GM21515 (cell line): ENCODE results near the gene SF1.

Experiments used
- ATAC-seq: cut with Tn5 transposase; IDR thresholded peaks from one replicate; pipeline ENCODE4 v1.9.1; 2021; ENCODE audit not compliant: unreplicated experiment

The SF1 gene

DNA sequence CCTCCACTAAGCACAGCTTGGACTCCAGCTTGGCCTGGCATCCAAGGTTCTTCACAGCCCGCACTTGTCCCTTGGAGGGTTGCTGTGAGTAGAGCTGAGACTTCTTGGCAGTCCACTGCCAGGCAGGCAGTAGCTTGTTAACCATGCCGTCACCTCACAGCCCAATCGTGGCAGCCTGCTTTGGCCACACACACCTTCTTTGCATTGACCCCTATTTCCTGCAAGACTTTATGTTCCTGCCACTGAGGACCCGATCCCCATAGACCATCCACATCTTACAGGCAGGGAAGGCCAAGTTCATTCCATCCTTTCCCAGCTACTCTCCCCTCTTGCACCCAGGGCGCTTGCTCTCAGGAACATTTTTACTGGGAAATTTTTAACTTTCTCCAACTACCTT is 16.1 kb downstream of the SF1 start:
- no peak for ATAC-seq

DNA sequence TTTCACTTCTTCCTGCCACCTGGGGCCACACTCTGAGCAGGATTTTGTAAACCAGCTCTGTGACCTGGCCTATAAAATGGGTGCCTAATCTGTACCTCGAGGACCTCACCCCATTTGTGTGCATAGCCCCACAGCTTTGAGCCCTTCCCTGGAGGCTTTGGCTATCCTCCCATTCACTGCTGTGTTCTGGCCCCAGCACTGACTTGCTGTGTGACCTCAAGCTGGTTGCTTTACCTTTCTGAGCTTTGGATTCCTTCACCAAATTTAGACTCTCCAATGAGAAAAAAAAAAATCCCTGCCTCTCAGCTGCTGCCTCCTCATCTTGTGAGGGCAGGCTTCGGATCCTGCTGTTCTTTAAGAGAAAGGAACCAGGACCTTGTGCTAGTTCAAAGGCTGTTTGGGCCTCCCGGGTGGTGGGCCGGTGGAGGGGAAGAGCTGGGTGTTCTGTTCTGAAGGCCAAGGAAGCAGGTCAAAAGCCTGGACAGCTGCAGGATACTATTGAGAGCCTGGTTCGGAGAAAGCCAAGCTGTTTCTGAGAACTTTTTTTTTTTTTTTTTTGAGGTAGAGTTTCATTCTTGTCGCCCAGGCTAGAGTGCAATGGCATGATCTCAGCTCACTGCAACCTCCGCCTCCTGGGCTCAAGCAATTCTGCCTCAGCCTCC is 17.5 kb downstream of the SF1 start:
- ATAC-seq = no peak

DNA sequence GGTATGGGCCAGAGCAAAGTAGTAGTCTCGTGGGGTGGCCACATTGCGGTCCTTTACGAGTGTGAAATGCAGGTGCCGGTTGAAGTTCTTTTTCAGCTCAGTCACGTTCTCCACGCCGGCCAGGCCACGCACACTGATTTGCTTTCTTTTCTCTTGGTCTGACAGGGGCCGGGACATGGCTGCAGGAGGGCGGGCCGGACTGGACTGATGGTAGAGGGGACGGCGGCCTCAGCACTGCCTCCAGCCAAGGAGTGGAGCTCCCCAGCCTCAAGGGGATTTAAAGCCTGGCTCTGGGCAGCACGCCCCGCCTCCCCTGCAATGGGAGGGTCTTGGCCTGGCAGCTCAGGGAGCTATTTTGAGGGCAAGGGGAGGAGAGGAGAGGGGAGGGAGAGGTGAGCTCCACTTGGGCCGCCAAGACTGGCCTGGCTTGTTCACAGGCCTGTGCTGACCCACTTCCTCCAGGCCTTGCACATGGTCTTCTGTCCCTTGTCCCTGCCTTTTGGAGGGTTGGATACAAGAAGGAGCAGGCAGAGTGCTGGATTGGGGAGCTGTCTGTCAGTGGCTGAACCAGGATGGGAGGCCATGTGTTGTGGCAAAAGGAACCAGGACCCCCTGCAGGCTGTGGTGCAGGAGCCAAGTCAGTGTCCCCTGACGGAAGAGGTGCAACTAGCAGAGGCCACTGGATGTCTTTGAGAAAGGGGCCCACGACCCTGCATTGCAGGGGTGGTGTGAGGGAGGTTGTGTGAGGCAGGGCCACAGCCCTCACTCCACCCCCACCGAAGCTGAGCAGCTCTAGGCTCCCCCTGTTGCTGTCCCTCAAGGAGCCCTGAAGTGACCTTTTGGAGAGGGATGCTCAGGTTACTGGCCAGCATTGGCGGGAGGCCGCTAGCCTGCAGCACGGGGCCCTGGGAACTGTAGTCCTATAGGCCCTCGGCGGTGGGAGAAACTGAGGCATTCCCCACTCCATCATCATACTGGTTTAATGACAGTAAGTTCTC is 18.3 kb downstream of the SF1 start, which contains the start of gene PYGM:
Gene PYGM (minus strand): TSS at position 253 of the 998 bp plus-strand sequence. CDS start 76 bp downstream, at position 177.
- no peak for ATAC-seq

DNA sequence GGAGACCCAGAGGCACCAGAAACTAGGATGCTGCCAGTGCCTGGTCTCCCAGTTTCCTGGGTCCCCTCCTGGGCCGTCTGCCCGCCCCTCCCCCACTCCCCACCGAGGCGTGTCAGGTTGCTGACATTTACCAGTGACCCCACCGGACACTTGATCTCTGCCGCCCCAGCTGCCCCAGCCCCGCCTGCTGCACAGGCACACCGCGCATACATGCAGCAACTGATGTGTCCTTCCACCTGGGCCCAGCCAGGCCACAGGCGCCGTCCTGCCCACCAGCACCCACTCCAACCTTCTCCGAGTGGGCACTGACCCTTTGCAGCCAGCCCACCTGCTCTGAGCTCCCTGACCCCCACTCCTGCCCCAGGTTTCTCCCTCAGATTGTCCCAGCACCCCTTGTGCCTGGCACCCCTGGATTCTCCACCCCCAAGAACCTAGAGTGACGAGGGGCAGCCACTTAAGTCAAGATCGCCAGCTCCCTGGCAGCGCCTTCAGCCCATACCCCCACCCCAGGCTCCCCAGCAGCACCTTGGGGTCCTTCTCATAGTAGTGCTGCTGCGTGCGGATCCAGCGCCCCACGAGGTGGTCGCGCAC is 19.1 kb downstream of the SF1 start:
- ATAC-seq = no peak

DNA sequence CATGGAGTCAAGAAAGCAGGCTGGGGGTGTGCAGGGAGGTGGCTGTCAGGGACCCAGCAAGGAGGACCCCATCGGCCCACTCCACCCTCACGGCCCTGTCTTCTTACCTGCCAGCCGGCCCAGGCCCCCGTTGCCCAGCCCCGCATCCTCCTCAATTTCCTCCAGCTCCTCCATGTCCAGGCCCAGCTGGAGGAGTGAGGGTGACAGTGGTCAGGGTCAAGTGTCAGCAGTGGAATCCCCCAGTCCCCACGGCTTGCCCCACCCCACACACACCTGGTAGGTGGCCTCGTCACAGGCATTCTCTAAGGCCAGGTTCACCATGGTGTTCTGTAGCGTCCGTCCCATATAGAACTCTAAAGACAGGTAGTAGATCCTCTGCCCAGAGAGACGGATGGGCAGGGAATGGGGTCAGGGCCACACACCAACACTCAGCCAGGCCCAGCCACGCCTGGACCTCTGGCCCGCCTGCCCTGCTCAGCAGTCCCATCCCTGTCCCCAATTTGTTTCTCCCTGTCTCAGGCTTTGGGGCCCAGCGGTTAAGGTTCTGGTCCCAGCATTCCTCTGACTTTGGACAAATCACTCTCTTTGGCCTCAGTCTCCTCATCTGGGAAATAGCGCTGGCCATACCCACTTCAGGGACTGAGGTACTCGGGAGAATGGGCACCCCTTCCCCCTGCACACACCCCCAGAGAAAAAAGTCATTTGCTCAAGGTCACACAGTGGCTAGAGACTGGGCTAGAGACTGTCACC is 19.8 kb downstream of the SF1 start:
- no peak for ATAC-seq

DNA sequence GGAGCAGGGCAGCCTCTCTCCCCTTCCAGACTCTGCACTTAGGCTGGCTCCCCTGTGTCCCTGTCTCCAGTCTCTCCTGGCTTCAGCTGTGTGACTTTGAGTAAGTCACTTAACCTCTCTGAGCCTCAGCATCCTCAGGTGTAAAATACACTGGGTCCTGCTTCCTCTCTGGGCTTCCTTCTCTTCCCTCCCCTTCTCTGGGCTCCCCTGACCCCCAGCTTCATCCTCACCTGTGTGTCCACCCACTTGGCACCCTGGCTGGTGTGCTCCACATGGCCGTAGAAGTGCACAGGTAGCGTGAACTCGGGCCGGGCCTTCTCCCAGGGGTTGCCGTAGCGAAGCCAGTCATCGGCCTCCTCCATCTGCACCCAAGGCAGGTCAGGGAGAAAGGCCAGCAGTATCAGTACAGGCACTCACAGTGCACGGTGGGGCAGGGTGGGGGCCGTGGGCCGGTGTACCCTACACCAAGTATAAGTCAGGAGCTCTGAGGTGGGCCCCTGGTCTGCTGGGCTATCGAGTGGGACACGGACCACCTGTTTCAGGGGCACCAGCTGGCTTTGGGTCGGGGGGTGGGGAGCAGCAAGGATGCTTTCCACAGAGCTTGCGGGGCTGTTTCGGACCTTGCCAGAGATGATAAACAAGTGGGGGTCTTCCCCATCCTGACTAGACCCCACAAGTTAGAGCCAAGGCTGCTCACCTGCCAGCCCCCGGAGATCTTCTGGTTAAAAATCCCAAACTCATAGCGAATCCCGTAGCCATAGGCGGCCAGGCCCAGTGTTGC is 20.6 kb downstream of the SF1 start:
- no peak for ATAC-seq

DNA sequence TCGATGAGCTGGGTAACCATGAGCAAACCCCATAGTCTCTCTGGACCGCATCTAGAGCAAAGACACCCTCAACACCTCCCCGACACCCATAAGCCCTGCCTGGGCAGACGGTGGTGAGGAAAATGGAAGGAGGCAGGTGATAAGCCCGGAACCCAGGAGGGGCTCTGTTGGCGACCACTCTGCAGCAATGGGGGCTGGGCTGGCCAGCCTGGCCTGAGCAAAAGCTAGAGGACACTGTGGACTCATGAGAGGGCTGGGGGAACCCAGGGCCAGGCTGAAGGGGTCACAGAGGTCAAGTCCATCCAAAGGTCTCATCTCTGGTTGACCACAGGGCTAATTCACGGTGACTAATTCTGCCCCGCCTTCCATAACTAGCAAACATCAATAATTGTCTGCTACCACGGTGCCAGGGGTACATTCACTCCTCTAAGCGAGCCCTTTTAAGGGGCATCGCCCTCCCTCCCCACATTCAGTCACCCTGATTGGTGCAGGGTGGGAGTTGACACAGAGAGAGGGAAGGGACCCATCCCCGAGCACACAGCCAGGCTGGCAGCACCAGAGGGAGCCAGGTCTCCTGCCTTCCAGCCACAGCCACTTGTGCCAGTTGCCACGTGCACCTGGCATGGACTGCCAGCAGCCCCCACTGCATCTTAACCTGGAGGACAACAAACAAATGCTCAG is 22.5 kb downstream of the SF1 start:
- no peak for ATAC-seq

DNA sequence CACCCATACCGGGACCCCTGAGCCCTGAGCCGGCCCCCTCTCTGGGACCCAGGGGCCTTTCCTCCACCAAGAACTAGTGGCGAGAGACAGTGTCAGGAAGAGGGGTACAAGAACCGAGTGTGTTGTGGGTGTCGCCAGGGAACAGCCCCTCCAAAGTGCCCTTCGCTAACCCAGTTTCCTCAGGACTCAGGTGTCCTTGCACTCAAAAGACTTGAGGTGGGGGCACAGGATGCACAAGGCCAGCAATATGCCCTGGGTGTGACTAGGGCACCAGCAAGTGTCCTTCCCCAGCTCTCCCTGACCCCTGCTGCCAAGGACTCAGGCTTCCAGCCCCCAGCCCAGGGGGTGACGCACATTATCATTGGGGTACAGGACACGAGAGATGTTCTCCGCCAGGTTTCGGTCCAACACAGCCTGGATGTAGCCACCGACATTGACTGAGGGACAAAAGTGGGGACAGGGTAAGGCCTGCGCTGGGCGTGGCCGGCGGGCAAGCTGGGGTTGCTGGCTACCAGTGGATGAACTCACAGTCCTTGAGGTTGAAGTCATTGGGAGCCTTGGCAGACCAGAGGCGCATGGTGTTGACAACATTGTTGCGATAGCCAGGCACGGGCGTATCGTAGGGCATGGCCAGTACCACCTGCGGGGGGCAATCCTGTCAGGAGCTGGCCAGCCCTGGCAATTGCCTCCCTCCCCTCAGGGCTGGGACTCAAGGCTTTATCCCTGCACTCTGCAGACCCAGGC is 23.3 kb downstream of the SF1 start:
- no peak for ATAC-seq

DNA sequence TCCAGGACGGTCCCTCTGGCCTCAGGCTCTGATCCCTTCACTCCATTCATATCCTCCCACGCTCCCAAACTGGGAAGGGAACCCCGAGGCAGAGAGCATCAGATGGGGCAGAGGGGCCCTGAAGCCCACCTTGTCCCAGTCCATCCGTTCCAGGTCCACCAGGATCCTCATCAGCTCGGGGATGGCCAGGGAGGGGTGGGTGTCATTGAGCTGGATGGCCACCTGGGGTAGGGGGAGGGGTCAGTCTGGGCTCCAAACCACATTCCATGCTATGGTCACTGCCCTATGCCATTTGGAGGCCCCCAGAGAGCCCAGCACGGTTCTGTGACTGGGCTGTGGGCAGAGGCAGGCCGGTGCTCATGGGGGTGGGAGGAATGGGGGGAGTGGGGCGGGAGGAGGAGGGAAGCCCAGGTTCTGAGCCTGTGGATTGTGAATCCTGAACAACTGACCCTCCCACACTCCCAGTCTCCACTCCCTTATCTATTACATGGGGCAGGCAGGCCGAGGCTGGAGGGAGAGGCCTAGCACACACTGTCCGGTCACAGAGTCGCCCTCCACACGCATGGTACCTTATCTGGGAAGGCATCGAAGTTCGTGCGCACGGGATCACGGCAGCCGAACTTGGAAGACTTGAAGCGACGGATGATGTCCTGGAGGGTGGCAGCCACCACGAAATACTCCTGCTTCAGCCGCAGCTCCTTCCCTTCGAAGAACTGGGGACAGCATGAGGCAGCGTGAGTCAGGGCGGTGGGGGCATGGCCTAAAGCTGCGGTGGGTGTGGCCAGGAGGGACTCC is 24.0 kb downstream of the SF1 start:
- no peak for ATAC-seq

DNA sequence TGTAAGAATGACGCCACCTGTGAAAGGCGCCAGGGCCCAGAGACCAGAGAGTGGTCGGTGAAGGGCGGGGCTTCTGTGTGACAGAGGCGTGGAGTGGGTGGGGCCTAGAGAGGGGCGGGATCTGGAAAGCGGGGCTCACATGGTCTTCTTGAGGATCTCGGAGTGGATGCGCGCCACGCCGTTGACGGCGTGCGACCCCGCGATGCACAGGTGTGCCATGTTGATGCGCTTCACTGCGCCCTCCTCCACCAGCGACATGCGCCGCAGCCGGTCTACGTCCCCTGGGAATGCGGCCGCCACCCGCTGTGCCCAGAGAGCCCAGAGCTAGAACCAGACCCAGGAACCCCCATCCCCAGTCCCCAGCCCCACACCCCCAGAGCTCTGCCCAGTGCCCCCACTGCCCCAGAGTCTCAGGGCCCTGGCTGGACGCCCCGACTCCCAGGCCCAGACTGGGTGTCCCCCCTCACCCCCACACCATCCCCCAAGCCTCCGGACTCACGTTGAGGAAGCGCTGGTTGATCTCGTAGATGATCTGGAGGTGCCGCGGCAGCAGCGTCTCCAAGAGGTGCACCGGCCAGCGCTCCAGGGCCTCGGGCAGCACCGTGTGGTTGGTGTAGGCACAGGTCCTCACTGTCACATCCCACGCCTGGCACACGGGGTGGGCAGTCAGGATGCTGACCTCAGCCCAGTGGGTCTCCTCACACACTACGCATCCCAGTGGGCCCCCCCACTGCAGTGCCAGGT is 24.8 kb downstream of the SF1 start:
- ATAC-seq = no peak

DNA sequence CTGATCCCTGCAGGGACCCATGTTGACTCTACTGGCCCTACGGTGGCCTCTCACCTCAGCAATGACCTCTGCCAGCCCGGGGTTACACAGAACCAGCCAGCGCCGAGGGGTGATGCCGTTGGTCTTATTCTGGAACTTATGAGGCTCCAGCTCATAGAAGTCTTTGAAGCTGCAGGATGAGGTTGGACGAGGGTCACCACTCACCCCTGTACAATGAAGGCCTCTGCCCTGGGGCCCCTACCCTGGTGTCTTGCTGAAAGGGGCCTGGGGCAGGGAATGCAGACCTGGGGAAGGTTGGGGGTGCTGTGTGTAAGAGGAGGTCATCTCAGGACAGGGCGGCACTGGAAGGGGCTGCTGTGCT is 25.3 kb downstream of the SF1 start:
- no peak for ATAC-seq

DNA sequence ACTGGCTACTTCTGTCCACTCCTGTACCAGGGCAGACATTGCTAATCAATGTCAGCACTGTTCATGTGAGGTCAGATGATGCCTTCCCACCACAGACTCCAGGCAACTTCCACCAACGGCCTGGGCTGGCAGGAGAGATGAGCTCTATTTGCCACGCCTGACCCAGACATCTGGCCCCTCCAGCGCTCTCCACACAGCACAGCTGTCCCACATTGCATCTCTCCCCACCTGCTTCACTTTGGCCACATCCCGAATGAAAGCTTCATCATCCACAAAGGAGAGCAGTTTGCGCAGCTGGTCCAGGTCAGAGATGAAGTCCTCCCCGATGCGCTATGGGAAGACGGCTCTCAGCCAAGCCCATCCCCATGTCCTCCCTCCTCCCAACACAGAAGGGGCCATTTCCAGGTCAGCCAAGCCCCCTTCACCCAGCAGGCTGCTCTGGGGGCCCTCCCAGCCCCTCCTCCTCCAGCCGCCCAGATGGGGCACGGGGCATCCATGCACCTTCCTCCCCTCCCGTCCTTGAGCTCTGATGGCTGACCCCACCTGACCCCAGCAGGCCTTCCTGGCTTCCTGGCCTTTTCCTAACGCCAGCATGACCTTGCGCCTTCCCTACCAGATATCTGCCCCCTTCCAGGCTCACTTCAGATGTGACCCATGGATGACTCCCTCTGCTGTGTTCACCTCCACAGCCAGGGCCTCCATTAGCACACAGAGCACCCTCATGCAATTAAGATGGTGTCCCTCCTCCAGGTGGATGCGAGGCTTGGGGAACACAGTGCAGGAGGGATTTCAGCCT is 26.0 kb downstream of the SF1 start:
- no peak for ATAC-seq

DNA sequence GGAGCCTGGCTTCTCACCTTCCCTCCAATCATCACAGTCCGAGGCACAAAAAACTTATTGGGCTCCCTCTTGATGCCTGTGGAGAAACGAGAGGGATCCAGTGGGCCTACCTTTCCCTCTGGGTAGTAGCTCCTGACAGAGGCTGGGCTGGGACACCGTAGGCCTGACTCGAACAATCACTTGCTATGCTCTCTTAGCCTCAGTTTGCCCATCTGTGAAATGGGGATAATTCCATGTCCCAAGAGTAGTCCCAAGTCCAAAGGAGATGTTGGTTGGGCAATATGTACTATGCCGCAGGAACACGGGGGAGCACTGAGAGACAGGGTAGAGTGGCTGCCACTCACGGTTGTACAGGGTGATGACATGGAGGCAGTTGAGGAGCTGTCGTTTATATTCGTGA is 26.8 kb downstream of the SF1 start:
- ATAC-seq = no peak

DNA sequence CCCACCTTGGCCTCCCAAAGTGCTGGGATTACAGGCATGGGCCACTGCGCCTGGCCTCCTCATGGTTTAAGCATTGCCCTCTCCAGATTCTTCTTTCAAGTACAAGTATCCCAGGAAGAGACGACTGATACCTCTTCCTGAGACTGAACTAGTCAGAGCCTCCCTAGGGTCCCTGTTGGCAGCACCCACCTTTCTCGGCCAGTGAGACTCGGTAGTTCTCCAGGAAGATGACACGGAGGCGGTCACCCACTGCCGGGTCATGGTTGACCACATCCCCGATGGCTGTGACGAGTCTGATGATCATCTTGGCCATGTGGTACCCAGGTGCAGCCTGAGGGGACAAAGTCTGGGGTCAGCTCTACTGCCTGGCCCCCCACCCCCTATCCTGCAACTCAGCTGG is 27.2 kb downstream of the SF1 start:
- ATAC-seq = no peak

DNA sequence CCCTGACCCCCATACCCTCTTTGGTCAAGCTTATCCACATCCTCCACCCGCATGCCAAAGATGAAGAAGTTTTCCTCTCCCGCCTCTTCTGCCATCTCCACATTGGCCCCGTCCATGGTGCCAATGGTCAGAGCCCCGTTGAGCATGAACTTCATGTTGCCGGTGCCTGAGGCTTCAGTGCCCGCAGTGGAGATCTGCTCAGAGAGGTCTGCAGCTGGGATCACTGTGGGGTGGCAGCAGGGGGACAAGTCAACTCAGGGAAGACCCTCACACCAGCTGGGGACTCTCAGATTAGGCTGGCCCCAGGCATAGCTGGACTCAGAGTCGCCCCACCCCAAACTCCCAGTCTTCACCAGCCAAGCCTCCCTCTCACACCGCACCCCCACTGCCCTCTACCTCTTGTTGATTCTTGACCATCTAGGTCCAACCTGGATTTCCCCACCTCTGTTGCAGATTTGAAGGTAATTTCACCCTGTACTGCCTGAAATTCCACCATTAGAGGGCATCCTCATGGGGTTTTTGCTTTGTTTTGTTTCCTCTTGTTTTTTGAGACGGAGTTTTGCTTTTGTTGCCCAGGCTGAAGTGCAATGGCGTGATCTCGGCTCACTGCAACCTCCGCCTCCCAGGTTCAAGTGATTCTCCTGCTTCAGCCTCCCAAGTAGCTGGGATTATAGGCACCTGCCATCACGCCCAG is 27.8 kb downstream of the SF1 start:
- ATAC-seq = no peak

DNA sequence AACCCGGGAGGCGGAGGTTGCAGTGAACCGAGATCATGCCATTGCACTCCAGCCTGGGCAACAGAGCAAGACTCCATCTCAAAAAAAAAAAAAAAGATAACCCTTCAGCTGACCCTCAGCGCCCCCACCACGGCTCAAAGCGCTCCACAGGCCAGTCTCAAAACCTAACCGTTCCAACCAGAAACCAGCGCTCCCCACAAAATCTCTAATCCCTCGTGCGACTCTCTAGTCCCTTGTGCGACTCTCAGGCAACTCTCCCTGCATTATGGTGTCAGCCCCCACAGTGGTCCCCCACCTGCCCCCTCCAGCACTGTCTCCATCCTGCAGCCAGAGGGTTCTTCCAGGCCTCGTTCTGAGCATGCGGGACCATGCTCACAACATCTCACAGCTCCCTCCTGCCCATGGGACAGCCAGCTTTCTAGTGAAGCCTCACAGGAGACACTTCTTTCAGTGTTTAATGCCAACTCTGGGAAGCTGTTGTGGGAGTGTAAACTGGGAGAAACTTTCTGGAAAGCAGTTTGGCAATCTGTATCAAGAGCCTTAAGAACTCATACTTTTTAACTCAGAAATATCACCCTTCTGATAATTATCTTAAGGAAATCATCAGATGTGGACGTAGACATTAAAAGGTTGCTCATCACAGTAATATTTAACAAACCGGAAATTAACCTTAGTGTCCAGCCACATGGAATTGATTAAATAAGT is 30.2 kb downstream of the SF1 start:
- no peak for ATAC-seq
